ENCODE measurements around the gene SETD1A.
"Not testable (repeated sequence)": the region's sequence is repeated elsewhere in the genome, so short reads cannot be mapped to it uniquely, and the experiment has no call there.

Gene SETD1A

DNA sequence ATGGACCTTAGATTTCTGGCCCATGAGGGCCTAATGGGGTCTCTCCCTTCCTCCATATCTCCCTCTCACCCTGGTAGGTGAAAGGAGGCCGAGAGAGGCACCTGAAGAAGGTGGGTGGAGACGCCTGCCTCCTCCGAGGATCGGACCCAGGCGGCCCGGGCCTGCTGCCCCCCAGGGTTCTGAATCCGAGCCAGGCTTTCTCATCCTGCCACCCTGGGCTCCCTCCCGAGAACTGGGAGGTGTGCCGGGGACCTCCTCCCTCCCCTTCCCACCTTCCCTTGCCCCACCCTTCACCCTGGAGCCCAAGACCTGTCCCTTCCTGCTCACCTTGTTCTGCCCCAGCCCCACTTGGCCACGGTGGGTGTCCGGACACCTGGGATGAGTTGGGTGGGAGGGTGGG is 29.2 kb upstream of the SETD1A start:
- FAIRE-seq = no peak
- DNase-seq (ENCODE audit: insufficient read length, low spot score) = no peak

- FAIRE-seq = no peak
These were observed 28.4 kb upstream of the SETD1A start for GRCh38 chr16:30929167-30929566.

DNA sequence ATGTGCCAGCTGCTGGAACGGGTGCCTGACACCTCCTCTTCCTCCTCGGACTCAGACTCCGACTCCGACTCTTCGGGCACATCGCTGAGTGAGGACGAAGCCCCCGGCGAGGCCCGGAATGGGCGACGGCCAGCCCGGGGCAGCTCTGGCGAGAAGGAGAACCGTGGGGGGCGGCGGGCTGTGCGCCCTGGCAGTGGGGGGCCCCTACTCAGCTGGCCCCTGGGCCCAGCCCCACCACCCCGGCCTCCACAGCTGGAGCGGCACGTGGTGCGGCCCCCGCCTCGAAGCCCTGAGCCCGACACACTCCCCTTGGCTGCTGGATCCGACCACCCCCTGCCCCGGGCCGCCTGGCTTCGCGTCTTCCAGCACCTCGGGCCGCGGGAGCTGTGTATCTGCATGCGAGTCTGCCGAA is 27.4 kb upstream of the SETD1A start:
- DNase-seq (ENCODE audit: insufficient read length, low spot score) (no peak), FAIRE-seq (no peak)

More at GRCh38 chr16:30929167-30929566, 28.4 kb upstream of the SETD1A start:
- no peak for DNase-seq (ENCODE audit: insufficient read length, low spot score)

DNA sequence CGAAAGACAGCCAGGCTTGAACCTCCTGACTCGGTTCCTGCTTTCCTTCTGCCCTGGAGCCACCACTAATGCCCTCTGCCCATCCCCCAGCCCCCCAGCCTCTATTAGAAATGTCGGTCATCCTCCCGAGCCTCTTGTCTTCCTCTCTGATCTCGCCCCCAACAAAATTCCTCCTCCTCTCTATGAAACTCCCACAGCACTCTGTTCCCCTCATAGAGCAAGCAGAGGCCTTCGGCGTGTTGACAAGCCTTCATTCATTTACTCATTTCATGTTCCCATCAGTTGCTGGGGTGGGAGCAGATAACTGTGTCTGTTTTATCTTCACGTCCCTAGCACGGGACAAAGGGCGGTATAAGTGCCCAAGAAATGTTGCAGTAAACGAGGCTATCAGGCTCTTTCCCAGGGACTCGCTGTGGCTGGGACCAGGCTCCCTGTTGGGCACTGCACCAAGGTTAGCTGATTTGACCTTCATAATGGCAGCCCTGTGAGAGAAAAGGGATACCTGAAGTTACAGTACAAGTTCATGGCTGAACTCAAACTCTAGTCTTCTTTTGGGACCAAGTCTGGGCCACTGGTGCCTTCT is 26.4 kb upstream of the SETD1A start:
- FAIRE-seq (no peak), DNase-seq (ENCODE audit: insufficient read length, low spot score) (no peak)

- FAIRE-seq (no peak), DNase-seq (ENCODE audit: insufficient read length, low spot score) (no peak)
These were observed 22.6 kb upstream of the SETD1A start for GRCh38 chr16:30934827-30935557.

DNA sequence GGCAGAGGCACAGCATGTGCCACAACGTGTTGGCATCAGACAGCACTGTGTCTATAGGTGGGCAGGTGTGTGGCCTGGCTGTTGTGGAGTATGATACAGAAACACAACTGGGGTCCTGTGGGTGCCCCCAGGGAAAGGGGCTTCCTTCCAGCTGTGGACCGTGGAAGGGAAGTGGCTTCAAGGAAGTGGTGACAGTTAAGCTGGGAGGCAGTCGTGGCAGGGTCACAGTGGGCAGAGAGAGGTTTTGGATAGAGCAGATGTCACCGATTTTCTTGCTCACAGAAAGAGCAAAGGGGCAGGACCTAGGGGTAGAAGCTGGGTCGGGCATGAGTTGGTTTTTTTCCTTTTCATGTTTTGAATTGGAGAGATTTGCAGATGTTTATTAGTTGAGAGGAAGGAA is 19.9 kb upstream of the SETD1A start:
- no peak for DNase-seq (ENCODE audit: insufficient read length, low spot score)
- no peak for FAIRE-seq

DNA sequence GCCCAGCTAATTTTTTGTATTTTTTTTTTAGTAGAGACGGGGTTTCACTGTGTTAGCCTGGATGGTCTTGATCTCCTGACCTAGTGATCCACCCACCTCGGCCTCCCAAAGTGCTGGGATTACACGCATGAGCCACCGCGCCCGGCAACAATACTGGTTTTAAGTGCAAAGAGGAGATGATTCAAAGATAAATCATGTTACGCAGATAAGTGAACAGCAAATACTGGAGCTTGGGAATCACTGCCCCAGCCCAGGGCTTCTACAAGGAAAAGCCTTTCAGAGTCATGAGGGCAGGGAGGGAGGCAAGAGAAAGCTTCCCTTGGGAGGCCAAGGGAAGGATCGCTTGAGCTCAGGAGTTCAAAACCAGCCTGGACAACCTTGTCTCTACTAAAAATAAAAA is 18.0 kb upstream of the SETD1A start:
- FAIRE-seq; DNase-seq (ENCODE audit: insufficient read length, low spot score): not testable (repeated sequence)

DNA sequence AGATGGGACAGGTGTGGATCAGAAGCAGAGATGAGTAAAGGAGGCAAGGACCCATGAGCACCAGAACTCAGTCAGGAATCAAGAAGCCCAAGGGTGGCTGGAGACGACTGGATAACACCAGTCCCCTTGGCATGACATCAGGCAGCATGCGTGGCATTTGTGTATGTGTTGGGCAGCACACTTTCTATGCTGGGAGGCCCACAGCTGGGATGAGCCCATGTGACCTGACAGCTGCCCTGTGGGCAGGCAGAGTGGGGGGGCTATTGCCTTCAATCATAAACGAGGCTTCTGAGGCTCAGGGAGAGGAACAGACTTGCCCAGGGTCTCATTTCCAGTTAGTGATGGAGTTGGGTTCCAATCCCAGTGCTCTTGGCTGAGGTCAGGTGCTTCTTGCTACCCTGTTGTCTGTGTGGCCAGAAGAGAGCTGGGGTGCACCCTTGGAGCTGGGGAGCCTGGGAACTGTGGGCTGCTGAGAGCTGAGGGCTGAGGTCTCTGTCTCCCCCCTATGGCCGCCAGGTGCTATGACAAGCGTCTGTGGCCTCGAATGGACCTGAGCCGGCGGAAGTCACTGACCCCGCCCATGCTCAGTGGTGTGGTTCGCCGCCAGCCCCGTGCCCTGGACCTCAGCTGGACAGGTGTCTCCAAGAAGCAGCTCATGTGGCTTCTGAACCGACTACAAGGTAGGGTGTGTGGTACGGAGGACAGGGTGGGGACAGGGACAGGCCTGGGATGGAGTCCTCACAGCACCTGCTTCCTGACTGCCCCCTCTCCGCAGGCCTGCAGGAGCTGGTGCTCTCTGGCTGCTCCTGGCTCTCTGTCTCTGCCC is 15.7 kb upstream of the SETD1A start:
- FAIRE-seq = peak; percentile 87

GRCh38 chr16:30942426-30942806 is 15.1 kb upstream of the SETD1A start:
- FAIRE-seq = no peak

More for the DNA sequence above, 15.7 kb upstream of the SETD1A start:
- peak; percentile 94 for DNase-seq (ENCODE audit: insufficient read length, low spot score)

DNA sequence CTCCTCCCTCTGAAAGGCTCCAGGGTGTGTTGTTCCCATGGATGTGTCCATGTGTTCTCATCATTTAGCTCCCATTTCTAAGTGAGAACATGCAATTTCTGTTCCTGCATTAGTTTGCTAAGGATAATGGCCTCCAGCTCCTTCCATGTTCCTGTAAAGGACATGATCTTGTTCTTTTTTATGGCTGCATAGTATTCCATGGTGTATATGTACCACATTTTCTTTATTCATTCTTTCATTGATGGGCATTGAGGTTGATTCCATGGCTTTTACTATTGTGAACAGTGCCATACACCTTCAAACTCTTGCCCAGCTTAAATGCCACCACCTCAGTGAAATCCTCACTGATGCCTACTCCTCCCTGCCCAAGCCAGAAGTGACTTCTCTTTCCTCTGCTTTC is 13.2 kb upstream of the SETD1A start:
- DNase-seq (ENCODE audit: insufficient read length, low spot score) (no peak), FAIRE-seq (no peak)

More at GRCh38 chr16:30942426-30942806, 15.1 kb upstream of the SETD1A start:
- DNase-seq (ENCODE audit: insufficient read length, low spot score) = no peak

DNA sequence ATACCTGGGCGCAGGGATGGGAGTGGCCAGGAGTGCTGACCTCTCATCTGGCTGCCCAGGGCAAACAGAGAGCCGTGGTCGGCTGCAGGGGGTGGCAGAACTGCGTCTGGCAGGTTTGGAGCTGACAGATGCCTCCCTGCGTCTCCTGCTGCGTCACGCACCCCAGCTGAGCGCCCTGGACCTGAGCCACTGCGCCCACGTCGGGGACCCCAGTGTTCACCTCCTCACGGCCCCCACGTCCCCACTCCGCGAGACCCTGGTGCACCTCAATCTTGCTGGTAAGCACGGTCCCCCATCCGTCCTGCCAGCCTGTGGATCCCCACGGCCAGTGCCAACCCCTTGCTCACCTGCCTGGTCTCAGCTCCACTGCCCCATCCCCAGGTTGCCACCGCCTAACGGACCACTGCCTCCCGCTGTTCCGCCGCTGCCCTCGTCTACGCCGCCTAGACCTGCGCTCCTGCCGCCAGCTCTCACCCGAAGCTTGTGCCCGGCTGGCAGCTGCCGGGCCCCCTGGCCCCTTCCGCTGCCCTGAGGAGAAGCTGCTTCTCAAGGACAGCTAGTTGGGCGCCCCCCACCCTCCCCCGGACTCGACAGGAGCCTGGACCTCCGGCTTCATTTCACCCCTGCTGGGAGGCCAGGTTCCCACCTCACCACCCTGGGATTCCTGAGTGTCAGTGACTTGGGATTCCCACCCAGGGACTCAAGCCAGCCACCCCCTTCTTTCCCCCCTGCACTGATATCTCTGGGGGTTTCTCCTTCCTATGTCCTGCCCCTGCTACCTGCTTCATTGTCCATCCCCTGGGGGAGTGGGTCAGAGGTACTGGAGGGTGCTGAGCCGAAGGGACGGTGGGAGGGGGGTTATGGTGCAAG is 10.6 kb upstream of the SETD1A start:
- FAIRE-seq = no peak
- no peak for DNase-seq (ENCODE audit: insufficient read length, low spot score)

- DNase-seq (ENCODE audit: insufficient read length, low spot score) = no peak
- no peak for FAIRE-seq
These were observed 10.1 kb upstream of the SETD1A start for GRCh38 chr16:30947541-30947858.

- DNase-seq (ENCODE audit: insufficient read length, low spot score) = no peak
- no peak for FAIRE-seq
These were observed 9.5 kb upstream of the SETD1A start for GRCh38 chr16:30947859-30948666.

- DNase-seq (ENCODE audit: insufficient read length, low spot score) (peak; percentile 78), FAIRE-seq (peak; percentile 11)
These were observed 8.6 kb upstream of the SETD1A start, which contains the start of gene ORAI3 for GRCh38 chr16:30948667-30949649. Gene ORAI3, plus strand, starts transcription at chr16:30949068. Its CDS starts 222 bp downstream, at chr16:30949290.

DNA sequence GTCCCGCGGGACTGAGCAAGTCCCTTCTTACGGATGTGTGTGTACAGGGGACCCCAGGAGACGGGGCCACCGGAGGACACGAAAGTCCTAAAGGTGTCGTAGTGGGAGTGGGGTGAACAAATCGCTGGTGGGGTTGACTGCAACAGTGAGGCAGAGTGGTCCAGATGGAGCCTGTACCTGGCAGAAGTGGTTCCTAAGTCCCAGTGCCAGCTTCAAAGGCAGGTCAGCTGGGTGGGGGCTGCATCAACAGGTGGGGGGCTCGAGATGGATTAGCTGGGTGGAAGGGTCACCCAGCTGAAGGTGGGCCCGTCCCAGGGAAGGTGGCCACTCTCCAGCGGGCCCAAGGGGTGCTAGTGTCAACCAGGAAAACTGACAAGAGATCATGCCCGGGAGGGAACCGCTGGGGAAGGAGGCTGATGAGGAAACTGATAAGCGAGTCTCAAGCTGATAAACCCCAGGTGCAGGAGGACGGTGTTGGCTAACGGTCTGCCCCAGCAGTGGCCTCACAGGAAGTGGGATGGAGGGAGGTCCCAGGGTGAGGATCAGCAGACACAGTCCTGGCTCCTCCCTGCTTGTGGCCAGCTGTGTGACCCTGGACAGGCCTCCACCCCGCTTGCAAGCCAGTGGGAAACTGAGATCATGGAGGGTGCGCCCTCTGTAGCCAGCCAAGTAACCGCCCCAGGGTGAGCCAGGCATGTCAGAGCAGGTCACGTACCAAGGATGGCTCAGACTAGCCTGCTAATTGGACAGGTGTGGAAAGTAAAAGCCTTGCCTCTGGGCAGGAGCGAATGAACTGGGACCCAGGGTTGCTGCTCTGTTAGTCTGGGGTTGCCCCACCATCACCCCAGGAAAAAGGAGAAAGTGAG is 7.7 kb upstream of the SETD1A start:
- FAIRE-seq = peak; percentile 70
- no peak for DNase-seq (ENCODE audit: insufficient read length, low spot score)

DNA sequence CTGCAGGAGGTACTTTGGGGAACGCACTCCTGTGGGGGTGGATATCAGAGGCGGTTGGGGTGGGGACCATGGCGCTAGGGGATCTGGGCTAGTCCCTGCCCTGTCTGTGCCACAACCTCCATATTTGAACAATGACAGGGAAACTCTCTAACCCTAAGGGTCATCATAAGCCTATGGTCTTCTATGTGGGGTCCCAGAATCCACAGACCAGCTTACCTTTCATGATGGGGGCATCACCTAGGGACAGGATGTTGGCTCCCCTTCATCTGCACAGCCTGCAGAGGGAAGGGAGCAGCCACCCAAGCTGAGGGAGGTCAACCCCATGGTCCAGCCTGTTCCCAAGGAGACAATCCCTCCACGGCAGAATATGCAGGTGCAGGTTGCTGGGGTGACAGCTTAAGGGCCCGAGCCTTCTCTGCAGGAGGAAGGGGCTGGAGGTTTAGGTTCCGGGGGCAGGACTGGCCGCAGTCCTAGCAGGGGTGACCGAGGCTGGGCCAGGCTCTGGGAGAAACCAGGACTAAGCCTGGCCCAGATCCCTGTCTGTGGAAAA is 7.0 kb upstream of the SETD1A start:
- DNase-seq (ENCODE audit: insufficient read length, low spot score) (no peak), FAIRE-seq (peak; percentile 14)

- DNase-seq (ENCODE audit: insufficient read length, low spot score) = no peak
- no peak for FAIRE-seq
These were observed 6.4 kb upstream of the SETD1A start for GRCh38 chr16:30951193-30951592.

Measured in GM19239 (cell line).